Posterior cingulate gyrus (tissue), 11 donors: Measurements from ENCODE around the gene PRTFDC1.

ENCODE experiments used
- DNase-seq, 10 donors: peaks; one replicate each; pipeline versions ENCODE4 v3.0.0 to v3.0.0-alpha.2; 2020 to 2021; ENCODE audit warnings: mixed read lengths in 3 of 10
- intact Hi-C: fragments of 100-400 bp; cut with DNase I; formaldehyde crosslinking; loops from one replicate; pipeline ENCODE4 v1.15.1; 2023

Gene PRTFDC1, protein sequence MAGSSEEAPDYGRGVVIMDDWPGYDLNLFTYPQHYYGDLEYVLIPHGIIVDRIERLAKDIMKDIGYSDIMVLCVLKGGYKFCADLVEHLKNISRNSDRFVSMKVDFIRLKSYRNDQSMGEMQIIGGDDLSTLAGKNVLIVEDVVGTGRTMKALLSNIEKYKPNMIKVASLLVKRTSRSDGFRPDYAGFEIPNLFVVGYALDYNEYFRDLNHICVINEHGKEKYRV

DNA sequence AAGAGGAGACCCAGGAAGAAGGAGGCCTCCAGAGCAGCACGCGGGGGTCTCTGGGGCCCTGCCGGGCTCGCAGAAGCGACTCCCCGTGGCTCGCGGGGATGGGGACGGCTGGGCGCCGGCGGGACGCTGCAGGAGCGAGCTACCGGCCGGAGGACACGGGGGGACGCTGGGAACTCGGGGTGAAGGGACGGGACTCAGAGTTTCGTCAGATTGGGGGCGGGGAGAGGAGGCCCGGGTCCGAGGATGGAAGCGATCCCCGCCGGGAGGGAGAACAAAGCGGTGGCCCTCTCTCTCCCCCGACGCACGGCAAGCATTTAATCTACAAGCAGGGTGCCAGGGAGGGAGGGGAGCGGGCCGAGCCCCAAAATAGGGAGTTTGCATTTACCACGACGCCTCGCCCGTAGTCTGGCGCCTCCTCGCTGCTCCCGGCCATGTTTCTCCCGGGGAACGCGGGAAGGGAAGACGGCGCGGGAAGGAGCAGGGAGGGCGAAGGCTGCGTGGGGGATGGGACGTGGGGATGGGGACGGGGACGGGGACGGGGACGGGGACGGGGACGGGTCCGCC lies at the start of gene PRTFDC1:
TSS of gene PRTFDC1 (minus strand) at position 464 of the 564 bp plus-strand sequence. CDS start at position 433, 31 bp downstream.
- intact Hi-C loops, result loop anchor here (2.0 to 10.0 kb wide), 4 partner anchors 63 to 310 kb away; partner anchors contain the start of genes ARHGAP21, ENKUR and THNSL1

DNA sequence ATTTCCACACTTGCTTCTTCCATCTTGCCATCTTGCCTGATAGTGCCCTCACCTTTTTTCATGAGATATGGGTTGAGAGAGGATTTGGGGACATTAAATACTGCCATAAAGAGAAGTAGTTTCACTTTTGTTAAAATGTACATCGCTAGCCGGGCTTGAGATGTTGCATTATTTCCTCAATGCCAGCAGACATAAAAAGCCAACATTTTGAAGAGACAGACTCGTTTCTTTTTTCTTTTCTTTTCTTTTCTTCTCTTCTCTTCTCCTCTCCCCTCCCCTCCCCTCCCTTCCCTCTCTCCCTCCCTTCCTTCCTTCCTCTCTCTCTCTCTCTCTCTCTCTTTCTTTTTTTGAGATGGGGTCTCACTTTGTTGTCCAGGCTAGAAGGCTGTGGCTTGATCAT lies 45.6 kb upstream of the PRTFDC1 start:
- intact Hi-C loops, result no loop called here
- DNase-seq, result no peak

More for the DNA sequence above, at the start of gene PRTFDC1:
- DNase-seq, result peak; percentile 55 to 94 (median 72)

DNA sequence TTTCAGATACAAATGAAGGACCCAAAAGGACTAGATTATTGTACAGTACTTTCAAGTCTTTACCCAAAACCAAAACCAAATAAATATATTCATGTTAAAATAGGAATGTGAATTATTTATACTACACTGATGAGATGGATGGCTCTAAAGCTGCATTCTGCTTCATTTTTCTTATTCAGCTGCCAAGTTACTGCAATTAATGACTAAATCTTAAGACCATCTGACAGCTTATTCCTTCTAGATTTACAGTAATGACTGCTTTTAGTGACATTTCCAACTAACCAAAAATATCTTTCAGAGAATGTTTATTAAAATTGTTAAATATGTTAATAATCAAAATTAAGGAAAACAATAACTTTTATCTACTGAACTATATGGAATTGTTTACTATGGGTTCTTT lies 42.7 kb upstream of the PRTFDC1 start:
- intact Hi-C loops, result no loop called here
- DNase-seq, result no peak

DNA sequence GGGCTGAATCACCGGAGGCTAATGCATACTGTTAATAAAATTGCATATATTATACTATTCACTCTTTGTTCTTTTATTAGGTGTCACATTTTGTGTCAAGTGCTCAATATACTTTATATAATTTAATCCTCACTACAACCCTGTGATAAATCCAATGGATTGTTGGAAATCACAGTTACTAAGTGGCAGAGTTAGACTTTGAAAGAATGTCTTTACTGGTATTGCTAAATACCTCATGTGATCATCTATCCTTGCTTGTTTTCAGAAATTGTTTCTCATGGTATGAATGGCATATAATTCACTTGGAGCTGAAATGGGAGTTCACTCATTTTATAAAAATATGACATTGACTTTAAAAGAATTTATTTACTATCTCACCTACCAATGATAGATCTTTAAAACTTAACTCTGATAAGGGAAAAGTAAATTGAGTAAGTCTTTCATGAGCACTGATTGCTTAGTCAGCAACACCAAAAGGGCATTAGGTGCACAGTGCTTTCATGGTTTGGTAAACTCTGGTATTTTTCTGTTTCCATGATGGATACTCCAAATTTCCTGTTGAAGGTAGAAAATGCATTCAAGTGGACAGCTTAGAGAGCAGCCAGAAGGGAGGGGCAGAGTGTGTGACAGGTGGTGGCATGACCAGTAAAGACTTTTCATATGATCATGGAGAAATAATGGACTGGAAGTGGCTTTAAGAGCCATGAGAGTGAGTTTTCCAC lies 41.0 kb upstream of the PRTFDC1 start:
- intact Hi-C loops, result loop anchor here (5.0 kb wide), 1 partner anchor 351 kb away; no protein-coding TSS in a partner anchor
- no peak for DNase-seq

DNA sequence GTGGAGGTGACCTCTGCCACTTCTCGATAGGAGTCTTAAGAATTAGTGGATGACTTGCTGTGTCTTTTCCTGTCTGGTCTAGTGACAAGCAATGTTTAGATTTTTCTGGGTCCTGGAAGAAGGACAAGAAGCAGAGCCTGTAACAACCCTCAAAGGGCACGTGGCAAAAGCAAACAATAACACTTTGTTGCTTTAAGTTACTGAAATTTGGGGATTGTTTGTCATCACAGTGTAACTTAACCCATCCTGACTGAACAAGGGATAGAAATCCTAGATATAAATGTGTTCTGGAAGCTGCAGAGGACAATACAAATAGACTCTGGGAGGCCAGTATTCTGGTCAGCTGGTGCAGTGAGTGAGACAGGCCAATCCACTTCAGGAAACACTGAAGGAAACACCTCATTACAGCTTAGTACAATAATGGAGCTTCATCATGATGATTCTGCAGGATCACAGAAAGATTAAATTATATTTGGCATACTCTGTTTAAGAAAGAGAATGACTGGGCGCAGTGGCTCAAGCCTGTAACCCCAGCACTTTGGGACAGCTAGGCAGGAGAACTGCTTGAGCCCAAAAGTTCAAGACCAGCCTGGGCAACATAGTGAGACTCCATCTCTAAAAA lies 40.2 kb upstream of the PRTFDC1 start:
- intact Hi-C loops, result loop anchor here (5.0 kb wide), 1 partner anchor 350 kb away; no protein-coding TSS in a partner anchor
- no peak for DNase-seq

DNA sequence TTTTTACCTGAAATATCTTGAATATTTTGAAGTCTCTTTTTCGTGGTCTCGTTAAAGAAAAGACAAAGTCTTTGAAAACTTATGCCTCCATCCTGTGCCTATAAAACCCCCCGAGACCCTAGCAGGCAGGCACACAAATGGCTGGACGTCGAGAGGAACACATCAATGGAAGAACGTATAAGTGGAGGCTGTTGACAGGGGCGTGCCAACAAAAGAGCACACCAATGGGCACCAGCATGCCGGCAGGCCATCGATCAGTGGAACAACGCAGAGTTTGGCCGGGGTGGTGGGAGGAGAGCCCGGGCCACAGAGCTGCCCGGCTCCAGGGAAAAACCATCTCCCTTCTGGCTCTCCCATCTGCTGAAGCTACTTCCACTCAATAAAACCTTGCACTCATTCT lies 38.9 kb upstream of the PRTFDC1 start:
- intact Hi-C loops, result loop anchor here (5.0 kb wide), 1 partner anchor 349 kb away; no protein-coding TSS in a partner anchor

GRCh38 chr10:24989867-24990266 lies 37.5 kb upstream of the PRTFDC1 start:
- DNase-seq, result no peak
- intact Hi-C loops, result loop anchor here (5.0 to 10.0 kb wide), 2 partner anchors 265 to 348 kb away; partner anchors contain the start of gene ARHGAP21

More for the DNA sequence above, 38.9 kb upstream of the PRTFDC1 start:
- DNase-seq, result peak in 1 of 10 donors; percentile 73

DNA sequence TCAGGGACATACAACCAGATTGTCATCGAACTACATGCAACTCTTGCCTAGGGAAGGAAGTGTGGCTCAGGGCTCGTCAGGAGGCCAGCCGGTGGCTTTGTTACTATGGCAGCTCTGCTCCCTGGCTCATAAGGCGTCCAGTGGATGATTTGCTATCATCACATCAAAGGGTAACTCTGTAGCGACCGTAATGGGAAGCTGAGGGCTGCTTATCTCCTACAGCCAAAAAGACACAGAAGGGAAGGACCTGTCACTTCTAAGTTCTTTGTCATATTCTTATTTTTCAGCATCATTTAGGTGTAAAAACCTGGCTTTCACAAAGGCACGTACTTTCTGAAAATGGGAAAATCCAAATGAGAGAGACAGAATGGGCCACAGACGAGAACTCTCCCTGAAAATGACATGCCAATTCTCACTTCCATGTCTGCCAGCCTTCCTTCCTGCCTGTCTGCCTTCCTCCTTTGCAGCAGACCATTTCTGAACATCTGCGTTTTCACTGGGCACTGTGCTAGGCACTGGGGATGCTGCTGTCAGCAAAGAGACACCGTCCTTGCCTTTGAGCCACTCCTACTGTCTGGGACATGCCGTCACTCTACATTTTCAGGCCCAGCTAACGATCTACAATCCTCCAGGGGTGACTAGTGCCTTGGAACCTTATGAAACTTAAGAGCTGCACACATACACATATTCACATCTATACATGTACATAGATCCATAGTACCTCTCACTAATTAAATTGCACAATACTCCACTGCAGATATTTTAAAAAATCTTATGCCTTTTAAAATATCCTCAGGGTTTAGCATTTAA lies 36.6 kb upstream of the PRTFDC1 start:
- peak in 3 of 10 donors; percentile 5 to 82 (median 20) for DNase-seq
- intact Hi-C loops, result loop anchor here (10.0 kb wide), 1 partner anchor 264 kb away; the partner anchor contains the start of gene ARHGAP21

DNA sequence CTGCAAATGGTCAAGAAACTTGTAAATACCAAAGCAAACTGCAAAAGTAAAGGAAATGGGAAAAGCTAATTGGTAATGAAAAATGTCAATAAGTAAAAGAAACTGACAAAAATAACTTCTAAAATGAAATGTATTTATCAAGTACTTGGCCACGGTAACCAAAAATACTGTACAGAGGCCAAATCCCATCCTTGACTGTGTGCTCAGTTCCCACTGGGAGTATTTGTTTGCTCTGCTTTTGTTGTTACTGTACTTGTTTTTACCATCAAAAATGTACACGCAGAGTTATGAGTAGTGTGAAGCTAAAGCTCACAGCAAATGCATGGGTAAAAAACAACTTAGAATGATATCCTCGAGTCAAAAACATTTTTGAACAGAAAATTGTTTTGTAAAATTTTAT lies 32.5 kb upstream of the PRTFDC1 start:
- intact Hi-C loops, result loop anchor here (10.0 kb wide), 1 partner anchor 260 kb away; the partner anchor contains the start of gene ARHGAP21
- DNase-seq, result no peak

- intact Hi-C loops, result loop anchor here (10.0 kb wide), 1 partner anchor 259 kb away; the partner anchor contains the start of gene ARHGAP21
- no peak for DNase-seq
These were observed 31.5 kb upstream of the PRTFDC1 start for GRCh38 chr10:24983946-24984345.

GRCh38 chr10:24983130-24983529 lies 30.7 kb upstream of the PRTFDC1 start:
- intact Hi-C loops, result loop anchor here (10.0 kb wide), 1 partner anchor 258 kb away; the partner anchor contains the start of gene ARHGAP21
- DNase-seq, result no peak

- DNase-seq, result no peak
- intact Hi-C loops, result loop anchor here (10.0 kb wide), 1 partner anchor 258 kb away; the partner anchor contains the start of gene ARHGAP21
These were observed 30.1 kb upstream of the PRTFDC1 start for GRCh38 chr10:24982319-24983112.

- DNase-seq, result no peak
- intact Hi-C loops, result loop anchor here (10.0 kb wide), 1 partner anchor 256 kb away; the partner anchor contains the start of gene ARHGAP21
These were observed 28.8 kb upstream of the PRTFDC1 start for GRCh38 chr10:24981161-24981710.

DNA sequence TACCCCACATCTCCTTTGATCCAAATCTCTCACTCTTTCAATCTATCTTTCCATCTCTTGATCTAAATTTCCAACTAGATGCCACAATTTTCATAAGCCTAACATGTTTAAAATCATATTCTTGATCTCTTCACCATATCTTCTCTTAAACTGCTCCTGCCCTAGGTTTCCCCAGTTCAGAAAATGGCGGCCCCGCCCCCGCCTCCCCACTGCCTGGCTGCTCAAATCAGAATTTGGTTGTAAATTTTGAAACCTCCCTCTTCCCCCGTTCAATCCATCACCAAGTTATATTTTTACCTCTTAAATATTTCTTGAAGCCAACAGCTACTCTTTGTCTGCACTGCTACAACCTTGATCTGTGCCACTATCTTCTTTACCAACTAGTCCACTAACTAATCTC lies 27.3 kb upstream of the PRTFDC1 start:
- intact Hi-C loops, result loop anchor here (10.0 kb wide), 1 partner anchor 255 kb away; the partner anchor contains the start of gene ARHGAP21
- no peak for DNase-seq

- intact Hi-C loops, result no loop called here
- DNase-seq, result no peak
These were observed 22.6 kb upstream of the PRTFDC1 start for GRCh38 chr10:24974976-24975375.

DNA sequence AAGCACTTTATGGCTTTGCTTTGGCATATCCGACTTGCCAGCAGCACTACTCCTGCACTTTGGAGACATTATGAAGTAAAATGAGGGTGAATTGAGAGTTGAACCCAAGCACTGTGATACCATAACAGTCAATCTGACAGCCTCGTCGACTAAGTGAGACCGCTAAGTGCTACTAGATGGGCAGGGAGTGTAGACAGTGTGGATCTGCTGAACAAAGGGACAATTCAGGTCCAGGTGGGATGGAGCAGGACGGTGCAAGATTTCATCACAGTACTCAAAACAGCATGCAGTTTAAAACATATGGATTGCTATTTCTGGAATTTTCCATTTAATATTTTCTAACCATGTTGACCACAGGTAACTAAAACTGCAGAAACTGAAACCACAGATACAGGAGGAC lies 20.8 kb upstream of the PRTFDC1 start:
- intact Hi-C loops, result no loop called here

GRCh38 chr10:24971374-24971773 lies 19.0 kb upstream of the PRTFDC1 start:
- intact Hi-C loops, result no loop called here
- DNase-seq, result no peak

More for the DNA sequence above, 20.8 kb upstream of the PRTFDC1 start:
- DNase-seq, result no peak

- intact Hi-C loops, result no loop called here
These were observed 17.5 kb upstream of the PRTFDC1 start for GRCh38 chr10:24969841-24970281.

More at GRCh38 chr10:24969841-24970281, 17.5 kb upstream of the PRTFDC1 start:
- no peak for DNase-seq
